GM23338 (cell line): ENCODE measurements around the gene ALPL. TPM values are rescaled to one million over a fixed set of nuclear protein-coding genes. Genes with fewer than 3 reads are reported as not detected.

ENCODE experiments used
- ATAC-seq: fragments of 200-7000 bp; cut with Tn5 transposase; 3 replicates; pipeline ENCODE4 v1.9.1; 2020
- DNase-seq: peaks from one replicate; pipeline ENCODE4 v3.0.0-alpha.2; 2015; ENCODE audit warnings: low spot score
- H2AFZ ChIP-seq: fragments of 200-600 bp; sonication (generic); 2 replicates; pipeline ENCODE4 v1.8.0; 2016; ENCODE audit warnings: antibody characterized with exemption, mild to moderate bottlenecking, moderate library complexity
- H3F3A ChIP-seq: fragments of 200-600 bp; sonication (generic); replicated peaks from 2 replicates; pipeline ENCODE4 v1.8.0; 2017; ENCODE audit warnings: antibody characterized with exemption, mixed run types, low read depth
- H3K27ac ChIP-seq: fragments of 200-600 bp; sonication (generic); 2 replicates; pipeline ENCODE4 v1.6.1; 2016; ENCODE audit warnings: low read depth
- H3K27me3 ChIP-seq: fragments of 200-600 bp; sonication (generic); 2 replicates; pipeline ENCODE4 v1.8.0; 2016; ENCODE audit warnings: mild to moderate bottlenecking, mixed run types, moderate library complexity; ENCODE audit not compliant: insufficient read depth
- H3K36me3 ChIP-seq: fragments of 200-600 bp; sonication (generic); 2 replicates; pipeline ENCODE4 v1.8.0; 2016; ENCODE audit warnings: mild to moderate bottlenecking; ENCODE audit not compliant: insufficient read depth
- H3K4me1 ChIP-seq: fragments of 200-600 bp; sonication (generic); 2 replicates; pipeline ENCODE4 v1.8.0; 2016; ENCODE audit warnings: mild to moderate bottlenecking, moderate library complexity; ENCODE audit not compliant: insufficient read depth
- H3K4me2 ChIP-seq: fragments of 200-600 bp; sonication (generic); 2 replicates; pipeline ENCODE4 v1.7.1; 2017; ENCODE audit warnings: mixed run types
- H3K4me3 ChIP-seq: fragments of 200-600 bp; sonication (generic); 2 replicates; pipeline ENCODE4 v1.6.1; 2016; ENCODE audit warnings: mixed run types
- H3K79me2 ChIP-seq: fragments of 200-600 bp; sonication (generic); replicated peaks from 2 replicates; pipeline ENCODE4 v1.8.0; 2017; ENCODE audit warnings: mild to moderate bottlenecking; ENCODE audit not compliant: insufficient read depth
- H3K9me2 ChIP-seq: fragments of 200-600 bp; sonication (generic); 2 replicates; pipeline ENCODE4 v1.8.0; 2017; ENCODE audit not compliant: insufficient read depth
- H4K20me1 ChIP-seq: fragments of 200-600 bp; sonication (generic); replicated peaks from 2 replicates; pipeline ENCODE4 v1.8.0; 2017; ENCODE audit warnings: mild to moderate bottlenecking; ENCODE audit not compliant: insufficient read depth
- H3K27ac Mint-ChIP-seq: 2 replicates; pipeline ENCODE4 v1.8.0; 2020; ENCODE audit warnings: inconsistent platforms, mild to moderate bottlenecking, moderate library complexity, mixed read lengths
- H3K27me3 Mint-ChIP-seq: 3 replicates; pipeline ENCODE4 v1.8.0; 2022; ENCODE audit warnings: low read depth, mild to moderate bottlenecking, moderate library complexity, mixed read lengths, inconsistent platforms; ENCODE audit not compliant: insufficient read depth, poor library complexity
- H3K36me3 Mint-ChIP-seq: 3 replicates; pipeline ENCODE4 v1.8.0; 2021; ENCODE audit warnings: low read depth, mild to moderate bottlenecking, inconsistent platforms, moderate library complexity, mixed read lengths
- H3K4me1 Mint-ChIP-seq: 3 replicates; pipeline ENCODE4 v1.8.0; 2020; ENCODE audit warnings: mild to moderate bottlenecking, inconsistent platforms, mixed read lengths
- H3K4me3 Mint-ChIP-seq: 3 replicates; pipeline ENCODE4 v1.8.0; 2021; ENCODE audit warnings: moderate library complexity, mild to moderate bottlenecking, inconsistent platforms, mixed read lengths
- H3K9me3 Mint-ChIP-seq: 3 replicates; pipeline ENCODE4 v1.8.0; 2020; ENCODE audit warnings: moderate library complexity, mild to moderate bottlenecking, inconsistent platforms, mixed read lengths
- CREB1 ChIP-seq: fragments of 250-450 bp; sonication (Bioruptor Pico); IDR thresholded peaks from 2 replicates; pipeline ENCODE4 v1.5.0; 2020; ENCODE audit warnings: low read depth, mild to moderate bottlenecking, moderate library complexity
- EZH2 ChIP-seq: fragments of 200-600 bp; sonication (generic); IDR thresholded peaks from one replicate; pipeline ENCODE4 v1.8.0; 2017; ENCODE audit warnings: antibody characterized with exemption, mild to moderate bottlenecking, low read depth; ENCODE audit not compliant: unreplicated experiment
- EZH2phosphoT487 ChIP-seq: fragments of 200-600 bp; sonication (generic); IDR thresholded peaks from one replicate; pipeline ENCODE4 v1.8.1; 2018; ENCODE audit warnings: antibody characterized with exemption; ENCODE audit not compliant: unreplicated experiment
- JUNB ChIP-seq: IDR thresholded peaks from one replicate; pipeline ENCODE4 v1.6.1; 2016; ENCODE audit warnings: antibody characterized with exemption; ENCODE audit not compliant: unreplicated experiment
- NANOG ChIP-seq: IDR thresholded peaks from 2 replicates; pipeline ENCODE4 v1.6.1; 2016; ENCODE audit warnings: antibody characterized with exemption, borderline replicate concordance
- POLR2AphosphoS5 ChIP-seq: IDR thresholded peaks from 2 replicates; pipeline ENCODE4 v1.6.1; 2016; ENCODE audit warnings: antibody characterized with exemption, low read depth
- STAT1 ChIP-seq: IDR thresholded peaks from one replicate; pipeline ENCODE4 v1.6.1; 2016; ENCODE audit warnings: antibody characterized with exemption; ENCODE audit not compliant: unreplicated experiment
- ZNF114 ChIP-seq: fragments of 250-450 bp; sonication (Bioruptor Pico); IDR thresholded peaks from 2 replicates; pipeline ENCODE4 v1.5.0; 2020; ENCODE audit warnings: mild to moderate bottlenecking, moderate library complexity
- ZNF331 ChIP-seq: fragments of 250-450 bp; sonication (Bioruptor Pico); IDR thresholded peaks from 2 replicates; pipeline ENCODE4 v1.5.0; 2020; ENCODE audit warnings: low read depth, mild to moderate bottlenecking, moderate library complexity
- polyA plus RNA-seq: library from polyadenylated mRNA; unstranded; fragments of >200 nt; fragmentation: Nextera tagmentation; extraction: Ambion mirVana; gene quantifications from 2 replicates; pipeline ENCODE4 v1.2.1, GENCODE V29; 2016
- total RNA-seq: library from RNA; depleted of rRNA; stranded (reverse); fragments of >200 nt; shearing (Covaris generic); gene quantifications from 2 replicates; pipeline ENCODE4 v1.2.3, GENCODE V29; 2014
- TF ChIP-seq, protein P1 (sequence below): fragments of 250-450 bp; sonication (Bioruptor Pico); IDR thresholded peaks from 2 replicates; pipeline ENCODE4 v1.5.0; 2020; ENCODE audit warnings: mild to moderate bottlenecking, moderate library complexity
- TF ChIP-seq, protein P2 (sequence below): IDR thresholded peaks from 2 replicates; pipeline ENCODE4 v1.6.1; 2016; ENCODE audit warnings: antibody characterized with exemption
- TF ChIP-seq, protein P3 (sequence below), 2 experiments: fragments of 200-600 bp in 1 of 2; sonication (generic) in 1 of 2; conservative IDR thresholded peaks; 2 replicates each; pipeline versions ENCODE4 v1.5.1 to v1.6.1; 2016 to 2017; ENCODE audit warnings: antibody characterized with exemption in 2 of 2, low read depth in 2 of 2, mild to moderate bottlenecking in 2 of 2, moderate library complexity in 1 of 2
- TF ChIP-seq, protein P4 (sequence below): IDR thresholded peaks from one replicate; pipeline ENCODE4 v1.6.1; 2018; ENCODE audit warnings: antibody characterized with exemption; ENCODE audit not compliant: unreplicated experiment

Gene ALPL
- total and polyA plus RNA-seq, 2 experiments from 2014 or later: 116 to 187 TPM

DNA sequence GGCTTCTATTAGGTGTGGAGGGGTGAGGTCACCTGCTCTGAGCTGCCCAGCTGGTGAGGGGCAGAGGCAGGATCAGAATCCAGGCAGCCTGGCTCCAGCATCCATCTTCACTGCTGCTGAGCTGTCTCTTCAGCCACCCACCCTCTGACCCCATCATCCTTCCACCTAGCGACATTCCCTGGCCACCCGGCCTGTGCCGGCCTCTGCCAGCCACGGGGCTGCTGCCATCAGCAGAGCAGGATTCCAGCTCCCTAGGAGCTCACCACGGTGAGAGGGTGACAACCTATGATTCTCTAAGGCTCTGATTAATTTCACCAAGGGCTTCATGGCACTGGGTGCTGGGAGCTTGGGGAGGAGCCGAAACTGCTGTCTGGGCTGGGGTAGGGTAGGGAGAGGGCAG is 32.1 kb downstream of the ALPL start:
- no peak overlapping the region for H3K27ac ChIP-seq
- H3K36me3 Mint-ChIP-seq: no peaks in the 10 kb centered on the region

More for the DNA sequence above, 32.1 kb downstream of the ALPL start:
- peaks cover 43% of the 10 kb centered on the region for H3K4me1 Mint-ChIP-seq
- H3K27ac Mint-ChIP-seq: no peak overlapping the region
- H3K27me3 Mint-ChIP-seq: peaks cover 11% of the 10 kb centered on the region
- Histone ChIP-seq H4K20me1 (peaks cover 19% of the 10 kb centered on the region), H3K27me3 (no peaks in the 10 kb centered on the region), H3K4me2 (no peak overlapping the region), H3K36me3 (no peaks in the 10 kb centered on the region), H3K9me2 (no peaks in the 10 kb centered on the region), H3F3A (peaks cover 3% of the 10 kb centered on the region), H2AFZ (no peak overlapping the region), H3K4me3 (no peak overlapping the region), H3K4me1 (peaks cover 27% of the 10 kb centered on the region), H3K79me2 (peaks cover 47% of the 10 kb centered on the region)
- DNase-seq (no peak), ATAC-seq (no peak)
- H3K9me3 Mint-ChIP-seq: no peaks in the 10 kb centered on the region
- no peak for TF ChIP-seq CREB1 (CRISPR knock-in tag)
- TF ChIP-seq EZH2: no peak
- no peak for TF ChIP-seq ZNF331 (CRISPR knock-in tag)
- TF ChIP-seq, protein P1, sequence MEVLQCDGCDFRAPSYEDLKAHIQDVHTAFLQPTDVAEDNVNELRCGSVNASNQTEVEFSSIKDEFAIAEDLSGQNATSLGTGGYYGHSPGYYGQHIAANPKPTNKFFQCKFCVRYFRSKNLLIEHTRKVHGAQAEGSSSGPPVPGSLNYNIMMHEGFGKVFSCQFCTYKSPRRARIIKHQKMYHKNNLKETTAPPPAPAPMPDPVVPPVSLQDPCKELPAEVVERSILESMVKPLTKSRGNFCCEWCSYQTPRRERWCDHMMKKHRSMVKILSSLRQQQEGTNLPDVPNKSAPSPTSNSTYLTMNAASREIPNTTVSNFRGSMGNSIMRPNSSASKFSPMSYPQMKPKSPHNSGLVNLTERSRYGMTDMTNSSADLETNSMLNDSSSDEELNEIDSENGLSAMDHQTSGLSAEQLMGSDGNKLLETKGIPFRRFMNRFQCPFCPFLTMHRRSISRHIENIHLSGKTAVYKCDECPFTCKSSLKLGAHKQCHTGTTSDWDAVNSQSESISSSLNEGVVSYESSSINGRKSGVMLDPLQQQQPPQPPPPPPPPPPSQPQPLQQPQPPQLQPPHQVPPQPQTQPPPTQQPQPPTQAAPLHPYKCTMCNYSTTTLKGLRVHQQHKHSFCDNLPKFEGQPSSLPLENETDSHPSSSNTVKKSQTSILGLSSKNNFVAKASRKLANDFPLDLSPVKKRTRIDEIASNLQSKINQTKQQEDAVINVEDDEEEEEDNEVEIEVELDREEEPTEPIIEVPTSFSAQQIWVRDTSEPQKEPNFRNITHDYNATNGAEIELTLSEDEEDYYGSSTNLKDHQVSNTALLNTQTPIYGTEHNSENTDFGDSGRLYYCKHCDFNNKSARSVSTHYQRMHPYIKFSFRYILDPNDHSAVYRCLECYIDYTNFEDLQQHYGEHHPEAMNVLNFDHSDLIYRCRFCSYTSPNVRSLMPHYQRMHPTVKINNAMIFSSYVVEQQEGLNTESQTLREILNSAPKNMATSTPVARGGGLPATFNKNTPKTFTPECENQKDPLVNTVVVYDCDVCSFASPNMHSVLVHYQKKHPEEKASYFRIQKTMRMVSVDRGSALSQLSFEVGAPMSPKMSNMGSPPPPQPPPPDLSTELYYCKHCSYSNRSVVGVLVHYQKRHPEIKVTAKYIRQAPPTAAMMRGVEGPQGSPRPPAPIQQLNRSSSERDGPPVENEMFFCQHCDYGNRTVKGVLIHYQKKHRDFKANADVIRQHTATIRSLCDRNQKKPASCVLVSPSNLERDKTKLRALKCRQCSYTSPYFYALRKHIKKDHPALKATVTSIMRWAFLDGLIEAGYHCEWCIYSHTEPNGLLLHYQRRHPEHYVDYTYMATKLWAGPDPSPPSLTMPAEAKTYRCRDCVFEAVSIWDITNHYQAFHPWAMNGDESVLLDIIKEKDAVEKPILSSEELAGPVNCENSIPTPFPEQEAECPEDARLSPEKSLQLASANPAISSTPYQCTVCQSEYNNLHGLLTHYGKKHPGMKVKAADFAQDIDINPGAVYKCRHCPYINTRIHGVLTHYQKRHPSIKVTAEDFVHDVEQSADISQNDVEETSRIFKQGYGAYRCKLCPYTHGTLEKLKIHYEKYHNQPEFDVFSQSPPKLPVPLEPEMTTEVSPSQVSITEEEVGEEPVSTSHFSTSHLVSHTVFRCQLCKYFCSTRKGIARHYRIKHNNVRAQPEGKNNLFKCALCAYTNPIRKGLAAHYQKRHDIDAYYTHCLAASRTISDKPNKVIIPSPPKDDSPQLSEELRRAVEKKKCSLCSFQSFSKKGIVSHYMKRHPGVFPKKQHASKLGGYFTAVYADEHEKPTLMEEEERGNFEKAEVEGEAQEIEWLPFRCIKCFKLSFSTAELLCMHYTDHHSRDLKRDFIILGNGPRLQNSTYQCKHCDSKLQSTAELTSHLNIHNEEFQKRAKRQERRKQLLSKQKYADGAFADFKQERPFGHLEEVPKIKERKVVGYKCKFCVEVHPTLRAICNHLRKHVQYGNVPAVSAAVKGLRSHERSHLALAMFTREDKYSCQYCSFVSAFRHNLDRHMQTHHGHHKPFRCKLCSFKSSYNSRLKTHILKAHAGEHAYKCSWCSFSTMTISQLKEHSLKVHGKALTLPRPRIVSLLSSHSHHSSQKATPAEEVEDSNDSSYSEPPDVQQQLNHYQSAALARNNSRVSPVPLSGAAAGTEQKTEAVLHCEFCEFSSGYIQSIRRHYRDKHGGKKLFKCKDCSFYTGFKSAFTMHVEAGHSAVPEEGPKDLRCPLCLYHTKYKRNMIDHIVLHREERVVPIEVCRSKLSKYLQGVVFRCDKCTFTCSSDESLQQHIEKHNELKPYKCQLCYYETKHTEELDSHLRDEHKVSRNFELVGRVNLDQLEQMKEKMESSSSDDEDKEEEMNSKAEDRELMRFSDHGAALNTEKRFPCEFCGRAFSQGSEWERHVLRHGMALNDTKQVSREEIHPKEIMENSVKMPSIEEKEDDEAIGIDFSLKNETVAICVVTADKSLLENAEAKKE: no peak
- no peak for TF ChIP-seq POLR2AphosphoS5
- TF ChIP-seq, protein P2, sequence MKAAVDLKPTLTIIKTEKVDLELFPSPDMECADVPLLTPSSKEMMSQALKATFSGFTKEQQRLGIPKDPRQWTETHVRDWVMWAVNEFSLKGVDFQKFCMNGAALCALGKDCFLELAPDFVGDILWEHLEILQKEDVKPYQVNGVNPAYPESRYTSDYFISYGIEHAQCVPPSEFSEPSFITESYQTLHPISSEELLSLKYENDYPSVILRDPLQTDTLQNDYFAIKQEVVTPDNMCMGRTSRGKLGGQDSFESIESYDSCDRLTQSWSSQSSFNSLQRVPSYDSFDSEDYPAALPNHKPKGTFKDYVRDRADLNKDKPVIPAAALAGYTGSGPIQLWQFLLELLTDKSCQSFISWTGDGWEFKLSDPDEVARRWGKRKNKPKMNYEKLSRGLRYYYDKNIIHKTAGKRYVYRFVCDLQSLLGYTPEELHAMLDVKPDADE: no peak
- TF ChIP-seq, protein P3, sequence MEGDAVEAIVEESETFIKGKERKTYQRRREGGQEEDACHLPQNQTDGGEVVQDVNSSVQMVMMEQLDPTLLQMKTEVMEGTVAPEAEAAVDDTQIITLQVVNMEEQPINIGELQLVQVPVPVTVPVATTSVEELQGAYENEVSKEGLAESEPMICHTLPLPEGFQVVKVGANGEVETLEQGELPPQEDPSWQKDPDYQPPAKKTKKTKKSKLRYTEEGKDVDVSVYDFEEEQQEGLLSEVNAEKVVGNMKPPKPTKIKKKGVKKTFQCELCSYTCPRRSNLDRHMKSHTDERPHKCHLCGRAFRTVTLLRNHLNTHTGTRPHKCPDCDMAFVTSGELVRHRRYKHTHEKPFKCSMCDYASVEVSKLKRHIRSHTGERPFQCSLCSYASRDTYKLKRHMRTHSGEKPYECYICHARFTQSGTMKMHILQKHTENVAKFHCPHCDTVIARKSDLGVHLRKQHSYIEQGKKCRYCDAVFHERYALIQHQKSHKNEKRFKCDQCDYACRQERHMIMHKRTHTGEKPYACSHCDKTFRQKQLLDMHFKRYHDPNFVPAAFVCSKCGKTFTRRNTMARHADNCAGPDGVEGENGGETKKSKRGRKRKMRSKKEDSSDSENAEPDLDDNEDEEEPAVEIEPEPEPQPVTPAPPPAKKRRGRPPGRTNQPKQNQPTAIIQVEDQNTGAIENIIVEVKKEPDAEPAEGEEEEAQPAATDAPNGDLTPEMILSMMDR (conservative IDR thresholded peaks at IDR 0.05; ENCODE audit: low read depth in 2 of 2): no peak
- TF ChIP-seq STAT1: no peak
- TF ChIP-seq, protein P4, sequence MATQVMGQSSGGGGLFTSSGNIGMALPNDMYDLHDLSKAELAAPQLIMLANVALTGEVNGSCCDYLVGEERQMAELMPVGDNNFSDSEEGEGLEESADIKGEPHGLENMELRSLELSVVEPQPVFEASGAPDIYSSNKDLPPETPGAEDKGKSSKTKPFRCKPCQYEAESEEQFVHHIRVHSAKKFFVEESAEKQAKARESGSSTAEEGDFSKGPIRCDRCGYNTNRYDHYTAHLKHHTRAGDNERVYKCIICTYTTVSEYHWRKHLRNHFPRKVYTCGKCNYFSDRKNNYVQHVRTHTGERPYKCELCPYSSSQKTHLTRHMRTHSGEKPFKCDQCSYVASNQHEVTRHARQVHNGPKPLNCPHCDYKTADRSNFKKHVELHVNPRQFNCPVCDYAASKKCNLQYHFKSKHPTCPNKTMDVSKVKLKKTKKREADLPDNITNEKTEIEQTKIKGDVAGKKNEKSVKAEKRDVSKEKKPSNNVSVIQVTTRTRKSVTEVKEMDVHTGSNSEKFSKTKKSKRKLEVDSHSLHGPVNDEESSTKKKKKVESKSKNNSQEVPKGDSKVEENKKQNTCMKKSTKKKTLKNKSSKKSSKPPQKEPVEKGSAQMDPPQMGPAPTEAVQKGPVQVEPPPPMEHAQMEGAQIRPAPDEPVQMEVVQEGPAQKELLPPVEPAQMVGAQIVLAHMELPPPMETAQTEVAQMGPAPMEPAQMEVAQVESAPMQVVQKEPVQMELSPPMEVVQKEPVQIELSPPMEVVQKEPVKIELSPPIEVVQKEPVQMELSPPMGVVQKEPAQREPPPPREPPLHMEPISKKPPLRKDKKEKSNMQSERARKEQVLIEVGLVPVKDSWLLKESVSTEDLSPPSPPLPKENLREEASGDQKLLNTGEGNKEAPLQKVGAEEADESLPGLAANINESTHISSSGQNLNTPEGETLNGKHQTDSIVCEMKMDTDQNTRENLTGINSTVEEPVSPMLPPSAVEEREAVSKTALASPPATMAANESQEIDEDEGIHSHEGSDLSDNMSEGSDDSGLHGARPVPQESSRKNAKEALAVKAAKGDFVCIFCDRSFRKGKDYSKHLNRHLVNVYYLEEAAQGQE: no peak
- TF ChIP-seq EZH2phosphoT487: no peak
- no peak for TF ChIP-seq JUNB
- no peak for TF ChIP-seq NANOG
- no peak for TF ChIP-seq ZNF114 (CRISPR knock-in tag)
- no peak overlapping the region for H3K4me3 Mint-ChIP-seq
